ENCODE results near the gene ALCAM.
A peak's percentile ranks its signal among the peaks of the same experiment; 100 is the strongest.

Gene ALCAM

DNA sequence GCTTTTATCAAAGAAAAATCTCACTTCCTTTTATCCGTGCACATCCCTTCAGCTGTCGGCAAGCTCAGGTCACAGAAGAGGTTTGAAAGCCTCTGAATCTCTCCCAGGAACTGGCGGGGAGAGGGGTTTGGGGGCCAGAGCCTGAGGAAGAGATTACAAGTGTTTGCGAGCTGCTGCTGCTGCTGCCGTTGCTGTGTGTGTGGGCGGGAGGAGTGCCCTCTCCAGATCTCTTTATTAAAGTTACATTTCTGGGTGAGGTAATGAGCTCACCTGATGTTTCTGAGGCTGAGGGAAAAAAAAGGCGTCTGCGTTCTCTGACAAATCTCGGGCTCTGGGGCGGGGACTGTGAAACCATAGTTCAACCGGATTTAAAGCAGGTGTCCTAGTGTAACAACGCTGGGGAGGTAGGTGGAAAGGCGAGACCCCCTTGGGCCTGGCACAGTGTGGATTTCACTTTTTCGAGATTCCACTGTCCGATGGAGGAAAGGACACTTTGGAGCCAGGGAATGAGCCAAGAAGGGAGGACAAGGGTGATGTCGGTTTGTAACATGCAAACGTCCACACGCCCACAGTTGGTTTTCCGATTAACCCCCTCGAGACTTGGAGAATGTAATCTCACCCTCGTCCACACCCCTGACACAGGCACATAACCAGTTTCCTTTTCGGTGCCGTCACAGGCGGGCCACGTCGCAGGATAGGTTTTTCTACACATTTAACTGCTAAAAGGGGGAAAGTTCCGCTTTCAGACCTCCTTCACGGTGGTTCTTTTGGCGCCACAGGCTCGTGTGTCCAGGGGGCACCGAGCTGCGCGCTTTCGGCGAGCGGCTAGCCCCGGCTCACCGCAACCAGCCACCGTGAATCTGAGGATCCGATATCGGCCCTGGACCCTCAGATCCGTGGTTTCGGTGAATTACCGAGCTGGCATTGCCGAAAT is 2.1 kb downstream of the ALCAM start:
- DNase-seq (ENCODE audit: low spot score) = peak; percentile 73
- in situ Hi-C loops (cut with MboI; ENCODE audit: low pct_unique_long_range_greater_than_20kb, low sequenced_read_pairs, unreplicated experiment) = loop anchor here (5.0 kb wide), 1 partner anchor 1097 kb away; no protein-coding TSS in a partner anchor
- TF ChIP-seq, protein P1, sequence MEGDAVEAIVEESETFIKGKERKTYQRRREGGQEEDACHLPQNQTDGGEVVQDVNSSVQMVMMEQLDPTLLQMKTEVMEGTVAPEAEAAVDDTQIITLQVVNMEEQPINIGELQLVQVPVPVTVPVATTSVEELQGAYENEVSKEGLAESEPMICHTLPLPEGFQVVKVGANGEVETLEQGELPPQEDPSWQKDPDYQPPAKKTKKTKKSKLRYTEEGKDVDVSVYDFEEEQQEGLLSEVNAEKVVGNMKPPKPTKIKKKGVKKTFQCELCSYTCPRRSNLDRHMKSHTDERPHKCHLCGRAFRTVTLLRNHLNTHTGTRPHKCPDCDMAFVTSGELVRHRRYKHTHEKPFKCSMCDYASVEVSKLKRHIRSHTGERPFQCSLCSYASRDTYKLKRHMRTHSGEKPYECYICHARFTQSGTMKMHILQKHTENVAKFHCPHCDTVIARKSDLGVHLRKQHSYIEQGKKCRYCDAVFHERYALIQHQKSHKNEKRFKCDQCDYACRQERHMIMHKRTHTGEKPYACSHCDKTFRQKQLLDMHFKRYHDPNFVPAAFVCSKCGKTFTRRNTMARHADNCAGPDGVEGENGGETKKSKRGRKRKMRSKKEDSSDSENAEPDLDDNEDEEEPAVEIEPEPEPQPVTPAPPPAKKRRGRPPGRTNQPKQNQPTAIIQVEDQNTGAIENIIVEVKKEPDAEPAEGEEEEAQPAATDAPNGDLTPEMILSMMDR (IDR thresholded peaks at IDR 0.05; ENCODE audit: extremely low read depth, insufficient read depth, missing control alignments) = no peak

DNA sequence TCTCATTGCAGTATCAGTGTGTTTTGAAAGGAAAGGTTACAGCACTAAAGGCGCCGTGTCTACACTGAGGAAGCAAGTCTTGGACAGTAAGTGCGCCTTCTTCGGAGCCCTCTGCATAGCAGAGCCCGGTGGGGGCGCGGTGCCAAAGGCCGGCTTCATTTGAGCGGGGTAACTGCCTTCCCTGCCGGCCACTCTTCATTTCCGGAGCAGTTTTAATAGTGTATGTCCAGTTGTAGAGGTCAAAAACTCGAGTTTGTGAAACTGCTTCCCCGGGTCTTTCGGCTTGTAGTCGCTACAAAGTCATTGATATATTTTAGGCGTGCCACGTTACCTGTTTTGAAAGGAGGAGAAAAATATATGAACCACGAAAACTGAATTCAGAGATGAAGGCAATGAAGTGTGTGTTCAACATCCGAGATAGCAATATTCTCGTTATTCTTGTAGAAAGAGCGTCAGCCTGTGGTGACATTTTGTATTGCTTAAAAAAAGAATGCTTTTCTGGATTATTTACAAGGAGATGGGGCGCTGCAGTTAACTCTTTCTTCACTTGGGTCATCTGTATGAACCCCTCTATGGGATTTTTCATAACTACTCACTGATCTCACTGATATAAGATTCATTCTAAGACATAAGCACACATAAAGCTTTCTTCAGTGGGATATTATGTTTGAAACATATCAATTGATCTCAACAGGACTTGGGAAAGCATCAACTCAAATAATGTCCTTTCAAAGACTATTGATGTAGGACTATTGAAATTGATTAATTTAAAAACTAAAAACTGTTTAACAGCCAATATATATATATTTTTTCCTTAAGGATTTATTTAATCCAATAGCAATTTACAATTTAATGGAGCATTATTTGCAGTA is 3.0 kb downstream of the ALCAM start:
- DNase-seq (ENCODE audit: low spot score) = no peak
- TF ChIP-seq, protein P1 (IDR thresholded peaks at IDR 0.05; ENCODE audit: extremely low read depth, insufficient read depth, missing control alignments) = peak; percentile 70
- in situ Hi-C loops (cut with MboI; ENCODE audit: low pct_unique_long_range_greater_than_20kb, low sequenced_read_pairs, unreplicated experiment) = loop anchor here (5.0 kb wide), 1 partner anchor 1097 kb away; no protein-coding TSS in a partner anchor

DNA sequence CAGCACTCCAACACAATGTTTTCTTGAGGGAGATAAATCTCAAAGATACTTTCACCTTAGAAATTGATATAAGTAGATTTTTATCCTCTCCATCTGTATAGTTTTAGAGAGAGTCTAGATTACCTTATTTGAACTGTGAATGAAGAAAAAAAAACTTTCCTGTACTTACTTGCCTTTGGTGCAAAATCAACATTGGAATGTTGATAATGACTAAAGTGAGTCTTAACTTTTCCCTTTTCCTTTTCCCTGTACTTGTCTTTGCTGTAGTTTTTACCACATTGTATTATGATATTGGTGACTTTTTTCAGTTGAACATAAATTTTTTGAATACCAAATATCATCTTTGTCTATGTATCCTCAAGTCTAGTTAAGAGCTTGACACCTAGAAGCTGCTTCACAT is 6.7 kb downstream of the ALCAM start:
- TF ChIP-seq, protein P1 (IDR thresholded peaks at IDR 0.05; ENCODE audit: extremely low read depth, insufficient read depth, missing control alignments) = no peak
- no peak for DNase-seq (ENCODE audit: low spot score)
- in situ Hi-C loops (cut with MboI; ENCODE audit: low pct_unique_long_range_greater_than_20kb, low sequenced_read_pairs, unreplicated experiment) = no loop called here

DNA sequence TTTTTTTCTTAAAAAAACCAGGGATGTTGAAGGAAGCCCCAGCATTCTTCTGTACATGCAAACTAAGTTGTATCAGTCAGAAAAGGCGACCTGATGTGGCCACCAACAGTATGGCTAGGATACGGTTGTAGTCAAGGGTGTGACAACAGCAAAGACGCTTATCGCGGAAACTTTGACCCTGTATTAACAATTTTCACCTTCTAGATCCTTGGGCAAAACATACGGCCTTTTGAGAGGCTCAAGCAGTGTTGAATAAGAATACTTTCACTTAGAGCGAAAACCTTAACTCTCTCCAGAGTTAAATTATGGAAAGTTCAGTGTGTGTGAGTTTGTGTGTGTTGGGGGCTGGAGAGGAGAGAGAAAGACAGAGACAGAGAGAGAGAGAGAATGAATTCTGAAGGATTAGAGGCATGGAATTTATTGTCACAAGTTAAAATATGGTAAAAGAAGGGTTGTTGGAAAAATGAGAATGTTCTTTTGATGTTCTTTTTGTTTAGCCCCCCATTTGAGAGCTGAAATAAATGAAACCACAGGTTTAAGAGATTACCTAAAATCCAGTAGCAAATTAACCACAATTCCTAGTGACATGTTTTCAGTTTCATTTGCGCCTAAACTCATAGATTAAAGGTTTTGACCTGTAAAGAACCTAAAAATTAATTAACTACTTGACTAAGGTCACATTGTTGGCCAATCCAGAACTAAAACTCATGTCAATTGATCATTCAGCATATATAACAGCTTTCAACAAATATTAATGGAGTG is 9.2 kb downstream of the ALCAM start:
- in situ Hi-C loops (cut with MboI; ENCODE audit: low pct_unique_long_range_greater_than_20kb, low sequenced_read_pairs, unreplicated experiment) = no loop called here
- DNase-seq (ENCODE audit: low spot score) = no peak
- TF ChIP-seq, protein P1 (IDR thresholded peaks at IDR 0.05; ENCODE audit: extremely low read depth, insufficient read depth, missing control alignments) = no peak

DNA sequence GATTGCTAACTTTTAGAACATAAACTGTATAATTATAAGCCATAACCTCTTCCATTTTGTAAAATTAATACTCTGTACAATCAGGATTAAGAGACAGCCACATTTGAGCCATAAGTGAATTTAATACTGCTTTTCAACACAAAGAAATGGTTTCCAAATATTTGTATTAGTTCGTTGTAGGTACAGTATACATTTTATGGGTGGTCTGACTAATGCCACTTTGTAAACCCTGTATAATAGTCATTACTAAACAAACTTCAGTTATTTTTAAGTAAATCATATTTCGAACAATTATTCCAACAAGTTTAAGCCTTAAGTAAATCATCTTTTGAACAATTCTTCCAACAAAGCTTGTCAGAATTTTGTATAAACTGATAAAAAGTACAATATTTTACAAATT is 11.0 kb downstream of the ALCAM start:
- in situ Hi-C loops (cut with MboI; ENCODE audit: low pct_unique_long_range_greater_than_20kb, low sequenced_read_pairs, unreplicated experiment) = no loop called here
- DNase-seq (ENCODE audit: low spot score) = no peak
- TF ChIP-seq, protein P1 (IDR thresholded peaks at IDR 0.05; ENCODE audit: extremely low read depth, insufficient read depth, missing control alignments) = no peak

DNA sequence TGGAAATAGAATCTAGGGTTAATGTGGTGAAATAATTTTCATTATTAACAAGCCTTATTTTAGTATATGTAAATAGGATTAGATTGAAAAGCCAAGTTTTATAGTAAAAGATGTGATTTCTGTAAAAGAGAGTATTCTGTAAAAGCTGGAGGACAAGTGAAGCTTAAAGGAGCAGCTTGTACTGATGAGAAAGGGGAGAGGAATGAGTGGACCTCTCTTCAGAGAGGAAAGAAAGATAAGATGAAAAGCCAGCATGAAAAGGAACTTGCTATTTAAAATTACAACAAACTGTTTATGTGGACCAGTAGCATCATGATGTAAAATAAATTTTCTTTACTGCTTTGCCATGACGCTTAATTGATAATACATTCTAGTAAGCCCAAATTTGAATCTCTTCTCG is 18.5 kb downstream of the ALCAM start:
- TF ChIP-seq, protein P1 (IDR thresholded peaks at IDR 0.05; ENCODE audit: extremely low read depth, insufficient read depth, missing control alignments) = no peak
- no peak for DNase-seq (ENCODE audit: low spot score)

More for the DNA sequence above, 18.5 kb downstream of the ALCAM start:
- in situ Hi-C loops (cut with MboI; ENCODE audit: low pct_unique_long_range_greater_than_20kb, low sequenced_read_pairs, unreplicated experiment) = no loop called here
